WTC11 (cell line): ENCODE data around the gene GNAI3. TPM values are rescaled to one million over a fixed set of nuclear protein-coding genes. Genes with fewer than 3 reads are reported as not detected.
A peak's percentile ranks its signal among the peaks of the same experiment; 100 is the strongest.

Experiments used
- ATAC-seq: fragments of 200-7000 bp; cut with Tn5 transposase; 2 replicates; pipeline ENCODE4 v1.10.0; 2021; ENCODE audit warnings: mild to moderate bottlenecking, moderate library complexity
- CTCF ChIA-PET: fragments of 300-600 bp; sonication (Branson Sonifier 250); formaldehyde crosslinking; loops from one replicate; lab custom pipeline; 2021; ENCODE audit warnings: antibody characterized with exemption; lab: Charles Lee
- POLR2A ChIA-PET: fragments of 350-600 bp; sonication (Branson Sonifier 250); formaldehyde crosslinking; loops from one replicate; lab custom pipeline; 2021; ENCODE audit warnings: antibody characterized with exemption; lab: Charles Lee
- DNase-seq: peaks from one replicate; pipeline ENCODE4 v3.0.0; 2021; ENCODE audit warnings: low spot score
- H3K27ac Mint-ChIP-seq: 2 replicates; pipeline ENCODE4 v1.8.0; 2021; ENCODE audit warnings: mixed read lengths
- H3K27me3 Mint-ChIP-seq: 2 replicates; pipeline ENCODE4 v1.8.0; 2021; ENCODE audit warnings: low read depth, mild to moderate bottlenecking, moderate library complexity, mixed read lengths
- H3K36me3 Mint-ChIP-seq: 2 replicates; pipeline ENCODE4 v1.8.0; 2021; ENCODE audit warnings: mixed read lengths
- H3K4me1 Mint-ChIP-seq: 2 replicates; pipeline ENCODE4 v1.8.0; 2022; ENCODE audit warnings: mixed read lengths
- H3K4me3 Mint-ChIP-seq: 2 replicates; pipeline ENCODE4 v1.8.0; 2021; ENCODE audit warnings: mild to moderate bottlenecking, moderate library complexity, mixed read lengths
- H3K9me3 Mint-ChIP-seq: 2 replicates; pipeline ENCODE4 v1.8.0; 2021; ENCODE audit warnings: mixed read lengths
- EMX1 ChIP-seq: fragments of 250-450 bp; sonication (Bioruptor Pico); IDR thresholded peaks from 2 replicates; pipeline ENCODE4 v1.8.0; 2021; ENCODE audit warnings: mild to moderate bottlenecking
- ERG ChIP-seq: fragments of 250-450 bp; sonication (Bioruptor Pico); IDR thresholded peaks from 2 replicates; pipeline ENCODE4 v1.8.0; 2021; ENCODE audit warnings: mild to moderate bottlenecking
- ESRRA ChIP-seq: sonication (generic); formaldehyde crosslinking; IDR thresholded peaks from 2 replicates; pipeline ENCODE4 v1.8.1; 2022; ENCODE audit warnings: mild to moderate bottlenecking, missing genetic modification reagents, borderline replicate concordance
- MXD4 ChIP-seq: fragments of 250-450 bp; sonication (Bioruptor Pico); IDR thresholded peaks from 2 replicates; pipeline ENCODE4 v1.8.0; 2021; ENCODE audit warnings: mild to moderate bottlenecking, moderate library complexity, borderline replicate concordance
- PRRX2 ChIP-seq: fragments of 250-450 bp; sonication (Bioruptor Pico); IDR thresholded peaks from 2 replicates; pipeline ENCODE4 v1.8.0; 2021; ENCODE audit warnings: mild to moderate bottlenecking
- STAT6 ChIP-seq: sonication (generic); formaldehyde crosslinking; conservative IDR thresholded peaks from 2 replicates; pipeline ENCODE4 v1.8.1; 2023; ENCODE audit warnings: mild to moderate bottlenecking, low read depth, missing genetic modification reagents, moderate library complexity
- TEAD1 ChIP-seq: sonication (generic); formaldehyde crosslinking; IDR thresholded peaks from 2 replicates; pipeline ENCODE4 v1.8.0; 2022; ENCODE audit warnings: mild to moderate bottlenecking, missing genetic modification reagents
- ZNF138 ChIP-seq: sonication (generic); formaldehyde crosslinking; conservative IDR thresholded peaks from 2 replicates; pipeline ENCODE4 v1.8.1; 2022; ENCODE audit warnings: mild to moderate bottlenecking, moderate library complexity, missing genetic modification reagents
- ZNF232 ChIP-seq: sonication (generic); formaldehyde crosslinking; IDR thresholded peaks from 2 replicates; pipeline ENCODE4 v1.8.0; 2022; ENCODE audit warnings: mild to moderate bottlenecking, missing genetic modification reagents
- ZNF263 ChIP-seq: sonication (generic); formaldehyde crosslinking; IDR thresholded peaks from 2 replicates; pipeline ENCODE4 v1.8.1; 2022; ENCODE audit warnings: low read depth, mild to moderate bottlenecking, moderate library complexity, missing genetic modification reagents
- ZNF416 ChIP-seq: fragments of 250-450 bp; sonication (Bioruptor Pico); IDR thresholded peaks from 2 replicates; pipeline ENCODE4 v1.9.0; 2021; ENCODE audit warnings: mild to moderate bottlenecking, inconsistent platforms
- total RNA-seq: library from RNA; stranded (reverse); gene quantifications from 3 replicates; pipeline ENCODE4 v1.2.3, GENCODE V29; 2021
- TF ChIP-seq, protein P1 (sequence below): sonication (generic); formaldehyde crosslinking; IDR thresholded peaks from 2 replicates; pipeline ENCODE4 v1.8.1; 2023; ENCODE audit warnings: mild to moderate bottlenecking, missing genetic modification reagents, moderate library complexity
- TF ChIP-seq, protein P2 (sequence below): sonication (generic); formaldehyde crosslinking; IDR thresholded peaks from 2 replicates; pipeline ENCODE4 v1.8.0; 2022; ENCODE audit warnings: missing genetic modification reagents
- TF ChIP-seq, protein P3 (sequence below): sonication (generic); formaldehyde crosslinking; IDR thresholded peaks from 2 replicates; pipeline ENCODE4 v1.8.1; 2023; ENCODE audit warnings: mild to moderate bottlenecking, missing genetic modification reagents

GNAI3 gene
- total RNA-seq, 1 experiment from 2014 or later = 7.2 TPM

DNA sequence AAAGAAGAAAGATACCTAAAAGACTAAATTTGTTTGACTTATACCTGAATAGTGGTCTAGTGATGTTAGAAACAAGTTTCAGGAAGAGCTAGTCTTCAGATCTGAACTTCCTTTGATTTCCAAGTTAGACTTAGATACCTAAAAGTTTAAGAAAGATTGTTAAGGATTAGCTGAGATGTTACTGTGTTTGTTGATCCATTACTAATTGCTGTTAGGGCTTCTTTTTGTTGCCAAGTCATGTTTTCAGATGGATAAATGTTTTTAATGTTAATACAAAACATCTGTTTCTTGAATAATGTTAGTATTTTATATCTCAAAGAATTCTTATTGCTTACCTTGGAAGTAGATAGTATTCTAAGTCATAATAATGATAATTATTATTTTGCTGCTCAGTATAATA is 11.6 kb downstream of the GNAI3 start:
- CTCF ChIA-PET = interaction anchor here (0.7 to 2.8 kb wide), 5 partner anchors 14 to 80 kb away, joined by 3 to 11 read pairs (median 6); no protein-coding TSS in a partner anchor
- ATAC-seq (no peak), DNase-seq (no peak)
- POLR2A ChIA-PET = interaction anchor here (0.6 to 0.9 kb wide), 2 partner anchors 11 to 14 kb away, joined by 5 read pairs; partner anchors contain the start of gene GNAI3
- TF ChIP-seq ESRRA (no peak), STAT6 (CRISPR knock-in tag) (no peak), ERG (CRISPR knock-in tag) (no peak), TEAD1 (CRISPR knock-in tag) (no peak), ZNF232 (CRISPR knock-in tag) (no peak), EMX1 (CRISPR knock-in tag) (no peak), PRRX2 (no peak), MXD4 (CRISPR knock-in tag) (no peak)
- TF ChIP-seq, protein P1, sequence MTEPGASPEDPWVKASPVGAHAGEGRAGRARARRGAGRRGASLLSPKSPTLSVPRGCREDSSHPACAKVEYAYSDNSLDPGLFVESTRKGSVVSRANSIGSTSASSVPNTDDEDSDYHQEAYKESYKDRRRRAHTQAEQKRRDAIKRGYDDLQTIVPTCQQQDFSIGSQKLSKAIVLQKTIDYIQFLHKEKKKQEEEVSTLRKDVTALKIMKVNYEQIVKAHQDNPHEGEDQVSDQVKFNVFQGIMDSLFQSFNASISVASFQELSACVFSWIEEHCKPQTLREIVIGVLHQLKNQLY (CRISPR knock-in tag) = no peak
- TF ChIP-seq, protein P2, sequence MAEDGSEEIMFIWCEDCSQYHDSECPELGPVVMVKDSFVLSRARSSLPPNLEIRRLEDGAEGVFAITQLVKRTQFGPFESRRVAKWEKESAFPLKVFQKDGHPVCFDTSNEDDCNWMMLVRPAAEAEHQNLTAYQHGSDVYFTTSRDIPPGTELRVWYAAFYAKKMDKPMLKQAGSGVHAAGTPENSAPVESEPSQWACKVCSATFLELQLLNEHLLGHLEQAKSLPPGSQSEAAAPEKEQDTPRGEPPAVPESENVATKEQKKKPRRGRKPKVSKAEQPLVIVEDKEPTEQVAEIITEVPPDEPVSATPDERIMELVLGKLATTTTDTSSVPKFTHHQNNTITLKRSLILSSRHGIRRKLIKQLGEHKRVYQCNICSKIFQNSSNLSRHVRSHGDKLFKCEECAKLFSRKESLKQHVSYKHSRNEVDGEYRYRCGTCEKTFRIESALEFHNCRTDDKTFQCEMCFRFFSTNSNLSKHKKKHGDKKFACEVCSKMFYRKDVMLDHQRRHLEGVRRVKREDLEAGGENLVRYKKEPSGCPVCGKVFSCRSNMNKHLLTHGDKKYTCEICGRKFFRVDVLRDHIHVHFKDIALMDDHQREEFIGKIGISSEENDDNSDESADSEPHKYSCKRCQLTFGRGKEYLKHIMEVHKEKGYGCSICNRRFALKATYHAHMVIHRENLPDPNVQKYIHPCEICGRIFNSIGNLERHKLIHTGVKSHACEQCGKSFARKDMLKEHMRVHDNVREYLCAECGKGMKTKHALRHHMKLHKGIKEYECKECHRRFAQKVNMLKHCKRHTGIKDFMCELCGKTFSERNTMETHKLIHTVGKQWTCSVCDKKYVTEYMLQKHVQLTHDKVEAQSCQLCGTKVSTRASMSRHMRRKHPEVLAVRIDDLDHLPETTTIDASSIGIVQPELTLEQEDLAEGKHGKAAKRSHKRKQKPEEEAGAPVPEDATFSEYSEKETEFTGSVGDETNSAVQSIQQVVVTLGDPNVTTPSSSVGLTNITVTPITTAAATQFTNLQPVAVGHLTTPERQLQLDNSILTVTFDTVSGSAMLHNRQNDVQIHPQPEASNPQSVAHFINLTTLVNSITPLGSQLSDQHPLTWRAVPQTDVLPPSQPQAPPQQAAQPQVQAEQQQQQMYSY (CRISPR knock-in tag) = no peak
- TF ChIP-seq, protein P3, sequence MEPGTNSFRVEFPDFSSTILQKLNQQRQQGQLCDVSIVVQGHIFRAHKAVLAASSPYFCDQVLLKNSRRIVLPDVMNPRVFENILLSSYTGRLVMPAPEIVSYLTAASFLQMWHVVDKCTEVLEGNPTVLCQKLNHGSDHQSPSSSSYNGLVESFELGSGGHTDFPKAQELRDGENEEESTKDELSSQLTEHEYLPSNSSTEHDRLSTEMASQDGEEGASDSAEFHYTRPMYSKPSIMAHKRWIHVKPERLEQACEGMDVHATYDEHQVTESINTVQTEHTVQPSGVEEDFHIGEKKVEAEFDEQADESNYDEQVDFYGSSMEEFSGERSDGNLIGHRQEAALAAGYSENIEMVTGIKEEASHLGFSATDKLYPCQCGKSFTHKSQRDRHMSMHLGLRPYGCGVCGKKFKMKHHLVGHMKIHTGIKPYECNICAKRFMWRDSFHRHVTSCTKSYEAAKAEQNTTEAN (CRISPR knock-in tag) = no peak
- Mint-ChIP-seq H3K4me3 (no peak overlapping the region), H3K9me3 (peaks cover 4% of the 10 kb centered on the region), H3K27ac (peak overlapping the region; percentile 47), H3K36me3 (peaks cover 4% of the 10 kb centered on the region; the same call in 1 of the 2 replicates), H3K27me3 (no peaks in the 10 kb centered on the region), H3K4me1 (peaks cover 40% of the 10 kb centered on the region)

DNA sequence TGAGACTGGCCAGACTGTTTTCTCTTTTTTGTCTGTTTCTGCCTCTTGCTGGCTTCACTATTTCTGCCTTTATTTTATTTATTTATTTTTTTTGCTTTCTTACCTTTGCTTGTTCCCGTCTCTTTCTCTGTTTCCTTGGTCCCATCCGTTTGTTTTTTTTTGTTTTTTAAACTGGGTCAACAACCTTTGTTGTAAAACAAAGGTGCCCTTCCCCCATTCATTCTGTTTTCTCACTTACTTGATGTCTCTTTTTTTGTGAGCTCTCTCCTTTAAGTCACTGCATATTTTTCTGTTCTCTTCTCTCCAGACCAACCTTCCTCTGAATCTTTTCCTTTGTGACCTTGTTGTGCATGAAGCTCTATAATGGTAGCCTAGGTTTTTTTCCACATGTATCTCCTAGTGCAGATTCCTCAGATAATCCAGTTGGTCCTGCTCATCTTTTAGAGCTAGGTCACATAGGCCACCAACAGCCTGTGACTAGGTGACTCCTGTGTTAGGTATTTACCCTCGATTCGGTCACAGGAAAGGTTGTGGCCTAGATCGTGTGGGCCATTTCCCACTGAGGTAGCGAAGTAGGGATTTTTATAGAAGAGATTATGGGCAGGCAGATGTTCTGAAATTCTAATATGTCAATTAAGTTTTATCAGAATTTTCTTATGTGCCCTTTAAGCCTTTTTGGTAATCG is 15.9 kb downstream of the GNAI3 start:
- ChIA-PET CTCF (interaction anchor here (0.6 to 2.2 kb wide), 11 partner anchors 12 to 226 kb away, joined by 3 to 17 read pairs (median 3); partner anchors contain the start of genes AMPD2, CYB561D1, GNAI3 and GNAT2), POLR2A (interaction anchor here (0.7 to 1.4 kb wide), 5 partner anchors 16 to 505 kb away, joined by 3 to 12 read pairs (median 3); partner anchors contain the start of gene GNAI3)
- no peaks in the 10 kb centered on the region for H3K36me3 Mint-ChIP-seq
- peak overlapping the region; percentile 46 for H3K4me3 Mint-ChIP-seq
- H3K9me3 Mint-ChIP-seq = no peaks in the 10 kb centered on the region
- peak overlapping the region; percentile 94 for H3K27ac Mint-ChIP-seq
- peaks cover 51% of the 10 kb centered on the region for H3K4me1 Mint-ChIP-seq
- peak; percentile 43 for ATAC-seq
- DNase-seq = no peak
- TF ChIP-seq ZNF263 (no peak), ZNF416 (no peak), ZNF138 (CRISPR knock-in tag) (no peak)
- no peaks in the 10 kb centered on the region for H3K27me3 Mint-ChIP-seq
